AG08395 (cell line): Measurements from ENCODE around the gene ETFA.
A peak's percentile ranks its signal among the peaks of the same experiment; 100 is the strongest.

Source experiments
- DNase-seq: peaks from one replicate; pipeline ENCODE4 v3.0.0; 2012; ENCODE audit warnings: mixed read lengths, low spot score

ETFA gene

DNA sequence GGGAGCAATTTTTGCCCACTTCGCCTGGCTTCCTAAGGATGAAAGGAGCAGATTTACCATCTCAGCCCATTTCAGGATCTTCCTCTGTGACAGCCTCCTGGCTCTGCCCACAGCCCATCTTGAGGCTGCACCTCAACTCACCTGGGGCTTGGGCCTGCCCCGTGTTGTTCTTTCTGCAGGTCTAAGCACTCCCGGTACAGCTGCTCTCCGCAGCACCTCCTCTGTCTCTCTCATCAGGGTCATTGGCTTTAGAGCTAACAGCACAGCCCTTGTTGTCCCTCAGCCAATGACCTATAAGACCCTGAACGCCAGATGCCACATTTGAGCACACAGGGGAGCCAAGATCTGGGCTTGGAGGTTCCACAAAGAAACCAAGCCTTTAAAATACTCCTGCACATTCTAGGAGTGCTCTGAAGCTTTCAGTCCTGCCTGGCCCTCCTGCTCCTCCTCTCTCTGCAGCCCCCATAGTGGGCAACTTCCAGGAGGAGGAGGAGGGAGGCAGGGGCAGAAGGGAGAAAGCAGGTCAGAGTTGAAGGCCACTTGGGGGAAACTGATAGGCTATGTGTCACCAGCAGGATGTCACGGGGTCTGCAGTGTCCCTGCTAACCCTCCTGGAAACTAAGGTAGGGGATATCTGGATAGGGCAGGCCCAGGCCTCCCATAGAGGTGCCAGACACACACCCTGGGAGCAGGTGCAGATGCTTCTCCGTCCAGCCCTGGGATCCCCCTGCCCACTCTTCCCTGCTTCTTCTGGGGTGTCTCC, 115.6 kb downstream of the ETFA start:
- no peak for DNase-seq

- no peak for DNase-seq
Observed at GRCh38 chr15:76193934-76194333, 117.3 kb downstream of the ETFA start.

- no peak for DNase-seq
Observed at GRCh38 chr15:76192715-76193114, 118.6 kb downstream of the ETFA start.

DNA sequence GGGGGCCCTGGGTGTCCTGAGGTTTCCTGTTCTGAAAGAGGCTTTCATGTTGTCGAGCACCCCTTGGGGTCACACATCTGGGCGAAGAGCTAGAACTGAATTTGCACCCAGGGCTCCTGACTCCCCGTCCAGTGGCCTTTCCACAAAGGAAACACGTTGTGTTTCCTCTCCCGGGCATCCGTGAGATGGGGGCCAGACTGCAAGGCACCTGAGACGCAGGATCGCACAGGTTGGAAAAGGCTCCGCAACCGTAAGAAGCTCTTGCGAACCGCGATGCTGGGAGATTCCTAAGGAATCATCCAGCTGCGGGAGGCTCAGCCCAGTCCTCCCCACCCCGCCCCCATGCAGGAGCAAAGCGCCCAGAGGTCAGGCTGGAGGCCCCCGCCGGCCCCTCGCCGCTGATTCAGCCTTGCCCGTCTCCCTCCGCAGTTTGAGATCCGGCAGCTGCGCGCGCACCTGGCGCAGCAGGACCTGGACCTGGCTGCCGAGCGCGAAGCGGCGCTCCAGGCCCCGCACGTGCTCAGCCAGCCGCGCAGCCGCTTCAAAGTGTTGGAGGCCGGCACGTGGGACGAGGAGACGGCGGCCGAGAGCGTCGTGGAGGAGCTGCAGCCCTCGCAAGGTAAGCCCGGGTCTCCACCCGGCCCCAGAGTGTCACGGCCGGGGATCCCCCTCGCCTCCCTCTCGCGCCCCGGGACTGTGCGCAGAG, 119.6 kb downstream of the ETFA start:
- no peak for DNase-seq

- DNase-seq, result peak; percentile 92
Observed at GRCh38 chr15:76190751-76191538, 120.3 kb downstream of the ETFA start.

DNA sequence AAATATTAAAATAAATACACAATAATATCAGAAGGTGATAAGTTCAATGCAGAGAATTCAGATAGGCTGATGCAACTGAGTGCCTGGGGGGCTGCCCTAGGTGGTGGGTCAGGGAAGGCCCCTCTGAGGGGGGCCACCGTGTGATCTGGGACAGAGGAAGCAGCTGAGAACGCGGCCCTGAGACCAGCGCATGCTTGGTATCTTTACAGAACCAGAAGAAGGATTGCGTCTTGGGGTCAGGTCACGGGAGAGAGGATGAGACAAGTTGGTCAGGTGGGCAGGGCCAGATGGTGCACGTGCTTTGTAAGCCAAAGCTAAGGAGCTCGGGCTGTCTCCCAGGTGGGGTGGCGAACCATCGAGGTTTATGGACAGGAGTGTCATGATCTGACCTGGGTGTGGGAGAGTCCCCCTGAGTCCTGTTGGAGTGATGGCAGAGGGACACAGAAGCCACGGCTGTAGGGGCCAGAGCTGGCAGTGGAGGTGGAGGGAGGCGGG, 121.2 kb downstream of the ETFA start:
- no peak for DNase-seq

DNA sequence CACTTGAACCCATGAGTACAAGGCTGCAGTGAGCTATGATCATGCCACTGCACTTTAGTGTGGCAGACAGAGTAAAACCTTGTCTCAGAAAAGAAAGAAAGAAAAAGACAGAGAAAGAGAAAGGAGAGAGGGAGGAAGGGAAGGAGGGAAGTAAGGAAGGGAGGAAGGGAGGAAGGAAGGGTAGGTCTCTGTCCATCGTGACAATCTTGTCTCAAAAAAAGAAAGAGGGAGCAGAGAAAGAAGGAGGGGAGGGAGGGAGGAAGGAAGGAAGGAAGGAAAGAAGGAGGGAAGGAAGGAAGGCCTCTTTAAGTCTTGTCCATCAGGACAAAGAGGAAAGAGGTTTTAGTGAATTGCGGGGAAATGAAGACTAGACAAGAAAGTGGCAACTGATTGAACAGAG, 122.2 kb downstream of the ETFA start:
- DNase-seq, result no peak

GRCh38 chr15:76187163-76187562, 124.1 kb downstream of the ETFA start:
- DNase-seq, result no peak

DNA sequence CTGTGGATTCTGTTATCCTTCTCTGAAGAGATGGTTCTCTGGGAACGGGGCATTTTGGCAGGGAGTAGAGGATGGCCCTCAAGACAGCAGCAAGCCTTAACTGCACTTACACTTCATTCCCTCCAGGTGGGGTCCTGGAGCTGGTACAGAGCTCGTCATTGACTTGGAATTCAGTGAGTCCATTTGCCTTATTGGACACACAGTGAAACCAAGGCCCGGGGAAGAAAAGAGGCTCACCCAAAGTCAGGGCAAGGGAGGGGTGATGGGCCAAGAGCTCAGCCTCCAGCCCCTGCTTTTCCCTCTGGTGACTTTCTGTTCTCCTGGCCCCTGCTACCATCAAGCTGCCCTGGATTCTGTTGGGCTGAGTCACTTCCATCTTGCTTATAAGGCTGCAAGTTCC, 125.6 kb downstream of the ETFA start:
- peak; percentile 48 for DNase-seq

- no peak for DNase-seq
Observed at GRCh38 chr15:76184650-76185035, 126.6 kb downstream of the ETFA start.

- no peak for DNase-seq
Observed at GRCh38 chr15:76183930-76184649, 127.2 kb downstream of the ETFA start.

- no peak for DNase-seq
Observed at GRCh38 chr15:76181705-76182107, 129.6 kb downstream of the ETFA start.

DNA sequence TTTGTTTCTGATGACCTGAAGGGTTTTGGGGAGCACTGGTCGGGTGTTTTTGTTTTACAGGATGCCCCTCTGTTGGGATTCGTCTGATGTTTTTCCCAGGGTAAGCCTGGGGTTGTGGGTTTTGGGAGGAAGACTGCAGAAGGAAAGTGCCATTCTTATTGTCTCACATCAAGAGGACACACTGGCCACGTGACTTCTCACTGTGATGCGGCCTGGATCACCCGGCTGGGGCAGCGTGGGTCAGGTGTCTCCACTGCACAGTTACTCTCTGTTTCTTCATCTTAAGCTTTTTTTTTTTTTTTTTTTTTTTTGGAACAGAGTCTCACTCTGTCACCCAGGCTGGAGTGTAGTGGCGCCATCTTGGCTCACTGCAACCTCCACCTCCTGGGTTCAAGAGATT, 130.9 kb downstream of the ETFA start:
- no peak for DNase-seq

- DNase-seq, result no peak
Observed at GRCh38 chr15:76179023-76179422, 132.2 kb downstream of the ETFA start.

- no peak for DNase-seq
Observed at GRCh38 chr15:76178296-76179000, 132.8 kb downstream of the ETFA start.

DNA sequence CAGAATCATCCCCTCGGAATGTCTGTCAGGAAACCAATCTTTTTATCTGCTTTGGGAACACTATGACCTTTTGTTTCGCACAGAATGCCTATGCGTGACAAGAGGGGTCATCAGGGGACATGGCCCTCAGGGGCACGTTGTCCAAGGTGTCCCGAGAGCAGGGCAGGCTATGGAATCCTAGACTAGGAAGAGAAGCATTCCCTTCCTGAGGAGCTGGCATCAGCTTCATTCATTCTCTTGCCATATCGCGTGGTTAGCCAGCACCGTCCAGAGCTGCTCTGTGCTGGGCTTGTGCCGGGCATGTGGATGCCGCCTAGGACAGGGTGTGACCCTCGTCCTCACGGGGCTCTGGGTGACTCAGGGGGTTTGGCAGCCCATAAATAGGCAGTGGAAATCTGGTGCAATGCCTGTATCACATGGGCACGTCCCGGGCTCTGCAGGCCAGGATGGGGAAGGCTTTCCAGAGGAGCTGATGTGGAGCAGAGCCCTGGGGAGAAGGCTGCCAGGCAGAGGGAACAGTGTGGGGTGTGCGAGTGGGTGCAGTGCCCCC, 133.7 kb downstream of the ETFA start:
- peak; percentile 95 for DNase-seq

- DNase-seq, result no peak
Observed at GRCh38 chr15:76176487-76177085, 134.7 kb downstream of the ETFA start.

GRCh38 chr15:76176059-76176458, 135.2 kb downstream of the ETFA start:
- no peak for DNase-seq

- DNase-seq, result no peak
Observed at GRCh38 chr15:76175442-76175841, 135.8 kb downstream of the ETFA start.

- no peak for DNase-seq
Observed at GRCh38 chr15:76174654-76175053, 136.6 kb downstream of the ETFA start.
